Measurements from ENCODE around the gene UBE2I. TPM values are rescaled to one million over a fixed set of nuclear protein-coding genes. Genes with fewer than 3 reads are reported as not detected.
A peak's percentile ranks its signal among the peaks of the same experiment; 100 is the strongest.

The UBE2I gene
- total RNA-seq, 2 donors from 2014 or later: 58.2 to 110 TPM

DNA sequence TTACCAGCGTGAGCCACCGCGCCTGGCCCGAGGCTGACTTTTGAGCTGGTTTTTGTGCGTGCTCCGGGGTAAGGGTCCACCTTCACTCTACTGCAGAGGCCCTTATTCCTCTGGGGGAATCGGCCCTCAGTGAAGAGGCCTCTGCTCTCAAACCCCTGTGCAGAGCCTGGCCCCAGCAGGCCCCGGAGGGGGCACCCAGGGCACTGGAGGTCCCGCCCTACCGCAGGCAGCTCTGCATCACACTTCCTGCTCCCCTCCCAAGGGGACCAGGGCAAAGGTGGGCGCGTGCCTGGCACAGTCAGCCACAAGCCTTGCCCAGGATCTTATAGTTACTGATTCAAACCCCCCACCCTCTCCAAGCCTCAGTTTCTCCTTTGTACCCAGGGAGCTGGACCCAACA, 3.6 kb upstream of the UBE2I start:
- Histone ChIP-seq H3K9me3 (no peaks in the 10 kb centered on the region), H3K36me3 (no peaks in the 10 kb centered on the region), H3K27ac (no peak overlapping the region), H3K27me3 (replicated peaks; ENCODE audit: insufficient read depth) (no peaks in the 10 kb centered on the region), H3K4me3 (no peak overlapping the region), H3K4me1 (replicated peaks) (no peaks in the 10 kb centered on the region)
- TF ChIP-seq POLR2AphosphoS5 (IDR thresholded peaks at IDR 0.05): no peak
- TF ChIP-seq POLR2A (IDR thresholded peaks at IDR 0.05): no peak
- TF ChIP-seq, protein P1, sequence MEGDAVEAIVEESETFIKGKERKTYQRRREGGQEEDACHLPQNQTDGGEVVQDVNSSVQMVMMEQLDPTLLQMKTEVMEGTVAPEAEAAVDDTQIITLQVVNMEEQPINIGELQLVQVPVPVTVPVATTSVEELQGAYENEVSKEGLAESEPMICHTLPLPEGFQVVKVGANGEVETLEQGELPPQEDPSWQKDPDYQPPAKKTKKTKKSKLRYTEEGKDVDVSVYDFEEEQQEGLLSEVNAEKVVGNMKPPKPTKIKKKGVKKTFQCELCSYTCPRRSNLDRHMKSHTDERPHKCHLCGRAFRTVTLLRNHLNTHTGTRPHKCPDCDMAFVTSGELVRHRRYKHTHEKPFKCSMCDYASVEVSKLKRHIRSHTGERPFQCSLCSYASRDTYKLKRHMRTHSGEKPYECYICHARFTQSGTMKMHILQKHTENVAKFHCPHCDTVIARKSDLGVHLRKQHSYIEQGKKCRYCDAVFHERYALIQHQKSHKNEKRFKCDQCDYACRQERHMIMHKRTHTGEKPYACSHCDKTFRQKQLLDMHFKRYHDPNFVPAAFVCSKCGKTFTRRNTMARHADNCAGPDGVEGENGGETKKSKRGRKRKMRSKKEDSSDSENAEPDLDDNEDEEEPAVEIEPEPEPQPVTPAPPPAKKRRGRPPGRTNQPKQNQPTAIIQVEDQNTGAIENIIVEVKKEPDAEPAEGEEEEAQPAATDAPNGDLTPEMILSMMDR (IDR thresholded peaks at IDR 0.05): no peak
- WGBS: 74% methylated on average over 12 of the region's 12 CpGs
- DNase-seq (ENCODE audit: low spot score): no peak
- intact Hi-C loops (cut with DNase I): loop anchor here (5.0 to 10.0 kb wide), 2 partner anchors 59 to 116 kb away; partner anchors contain the start of gene UQCC4

DNA sequence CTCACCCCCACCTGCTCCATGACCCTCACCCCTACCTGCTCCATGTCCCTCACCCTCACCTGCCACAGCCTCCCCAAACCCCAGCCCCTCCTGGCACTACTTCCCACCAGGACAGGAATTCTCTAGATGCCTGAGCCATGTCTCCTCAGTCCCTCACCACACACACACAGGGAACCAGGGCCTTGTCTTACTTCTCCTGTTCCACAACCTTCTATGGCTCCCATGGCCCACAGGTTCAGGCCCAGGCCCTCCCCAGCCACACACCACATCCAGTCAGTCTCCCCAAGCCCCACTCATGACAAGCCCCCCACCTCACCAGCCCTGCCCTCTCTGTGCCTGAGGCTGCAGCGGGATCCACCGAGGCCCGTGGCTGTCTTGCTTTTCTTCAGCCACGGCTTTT, 3.1 kb upstream of the UBE2I start:
- intact Hi-C loops (cut with DNase I): loop anchor here (5.0 to 10.0 kb wide), 2 partner anchors 58 to 116 kb away; partner anchors contain the start of gene UQCC4

DNA sequence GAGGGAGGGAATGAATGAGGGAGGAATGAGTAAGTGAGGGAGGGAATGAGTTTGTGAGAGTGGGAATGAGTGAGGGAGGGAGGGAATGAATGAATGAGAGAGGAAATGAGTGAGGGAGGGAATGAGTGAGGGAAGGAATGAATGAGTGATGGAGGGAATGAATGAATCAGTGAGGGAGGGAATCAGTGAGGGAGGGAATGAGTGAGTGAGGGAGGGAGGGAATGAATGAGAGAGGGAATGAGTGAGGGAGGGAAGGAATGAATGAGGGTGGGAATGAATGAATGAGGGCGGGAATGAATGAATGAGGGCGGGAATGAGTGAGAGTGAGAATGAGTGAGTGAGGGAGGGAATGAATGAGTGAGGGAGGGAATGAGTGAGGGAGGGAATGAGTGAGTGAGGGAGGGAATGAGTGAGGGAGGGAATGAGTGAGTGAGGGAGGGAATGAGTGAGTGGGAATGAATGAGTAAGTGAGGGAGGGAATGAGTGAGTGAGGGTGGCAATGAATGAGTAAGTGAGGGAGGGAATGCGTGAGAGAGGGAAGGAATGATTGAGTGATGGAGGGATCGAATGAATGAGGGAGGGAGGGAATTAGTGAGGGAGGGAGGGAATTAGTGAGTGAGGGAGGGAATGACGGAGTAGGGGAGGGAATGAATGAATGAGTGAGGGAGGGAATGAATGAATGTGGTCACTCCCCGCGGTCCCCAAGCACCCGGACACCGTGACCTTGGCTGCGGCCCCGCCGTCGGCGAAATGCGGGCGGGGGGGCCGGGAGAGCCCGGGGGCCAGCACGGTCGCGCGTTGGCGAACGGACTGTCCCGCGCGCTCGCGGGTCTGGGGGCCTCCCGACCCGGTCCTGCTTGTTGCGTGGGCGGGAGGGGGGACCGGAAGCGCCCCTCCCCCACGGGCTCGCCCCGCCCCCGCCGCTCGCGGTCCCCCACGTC, 1.1 kb upstream of the UBE2I start:
- no peaks in the 10 kb centered on the region for H3K9me3 ChIP-seq
- 5% methylated on average over 38 of the region's 43 CpGs for WGBS
- no peaks in the 10 kb centered on the region for H3K36me3 ChIP-seq
- peaks cover 15% of the 10 kb centered on the region for H3K4me1 ChIP-seq (replicated peaks)
- DNase-seq (ENCODE audit: low spot score): no peak
- intact Hi-C loops (cut with DNase I): loop anchor here (5.0 to 10.0 kb wide), 2 partner anchors 56 to 114 kb away; partner anchors contain the start of gene UQCC4
- peak overlapping the region; percentile 95 to 96 for H3K27ac ChIP-seq
- H3K4me3 ChIP-seq: peak overlapping the region; percentile 68 to 75
- no peak for TF ChIP-seq POLR2A (IDR thresholded peaks at IDR 0.05)
- TF ChIP-seq, protein P1 (IDR thresholded peaks at IDR 0.05): no peak
- no peak for TF ChIP-seq POLR2AphosphoS5 (IDR thresholded peaks at IDR 0.05)
- H3K27me3 ChIP-seq (replicated peaks; ENCODE audit: insufficient read depth): no peaks in the 10 kb centered on the region

More for the DNA sequence above, 3.1 kb upstream of the UBE2I start:
- Histone ChIP-seq H3K4me3 (no peak overlapping the region), H3K36me3 (no peaks in the 10 kb centered on the region), H3K27ac (no peak overlapping the region), H3K27me3 (replicated peaks; ENCODE audit: insufficient read depth) (no peaks in the 10 kb centered on the region), H3K9me3 (no peaks in the 10 kb centered on the region), H3K4me1 (replicated peaks) (peaks cover 3% of the 10 kb centered on the region)
- 65% methylated on average over 4 of the region's 4 CpGs for WGBS
- no peak for TF ChIP-seq POLR2AphosphoS5 (IDR thresholded peaks at IDR 0.05)
- TF ChIP-seq POLR2A (IDR thresholded peaks at IDR 0.05): no peak
- DNase-seq (ENCODE audit: low spot score): no peak

DNA sequence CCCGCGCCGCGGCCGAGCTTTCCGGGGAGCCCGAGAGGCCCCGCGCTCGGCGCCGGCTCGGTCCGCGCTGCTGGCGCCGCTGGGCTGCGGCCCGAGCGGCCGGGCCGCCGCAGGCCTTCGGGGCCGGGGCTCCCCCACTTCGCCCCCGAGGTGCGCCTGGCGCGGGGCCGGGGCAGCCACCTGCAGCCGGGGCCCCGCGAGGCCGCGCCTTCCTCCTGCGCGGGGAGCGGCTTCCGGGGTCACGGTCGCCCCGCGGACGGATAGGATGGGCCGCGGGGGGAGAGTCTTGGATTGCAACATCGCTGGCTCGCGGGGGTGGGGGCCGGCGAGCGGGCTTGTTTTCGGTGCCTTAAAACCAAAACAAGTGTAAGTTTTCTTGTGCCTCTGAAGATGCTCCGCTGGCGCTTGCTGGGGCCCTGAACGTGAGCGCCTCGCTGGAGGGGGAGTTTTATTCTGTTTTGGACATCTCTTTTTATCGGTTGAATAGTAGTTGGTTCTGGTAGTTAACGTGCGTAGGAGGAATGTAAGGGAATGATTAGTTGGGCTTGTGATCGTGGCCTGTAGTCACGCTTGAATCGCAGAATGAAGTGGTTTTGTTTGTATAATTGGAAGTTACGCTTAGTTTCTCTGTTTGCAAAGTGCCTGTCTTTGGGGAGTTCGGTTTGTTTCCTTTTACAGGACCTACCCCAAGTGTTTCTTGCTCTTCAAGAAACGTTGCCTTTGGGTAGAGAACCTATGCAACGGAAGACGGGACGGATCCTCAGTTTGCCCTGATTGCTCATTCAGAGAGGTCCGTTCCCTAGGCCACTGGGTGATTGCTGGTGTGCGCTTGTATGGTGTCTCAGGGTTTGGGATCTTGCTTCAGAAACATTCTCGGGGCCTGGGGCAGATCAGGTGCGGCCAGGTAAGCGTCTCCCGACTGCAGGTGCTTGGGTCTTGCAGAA, 724 bp downstream of the UBE2I start:
- Histone ChIP-seq H3K36me3 (peaks cover 3 to 5% of the 10 kb centered on the region in 2 donors), H3K4me1 (replicated peaks) (peaks cover 19% of the 10 kb centered on the region), H3K4me3 (peak overlapping the region; percentile 68 to 75), H3K9me3 (no peaks in the 10 kb centered on the region), H3K27me3 (replicated peaks; ENCODE audit: insufficient read depth) (no peaks in the 10 kb centered on the region), H3K27ac (peak overlapping the region; percentile 95 to 96)
- TF ChIP-seq POLR2AphosphoS5 (IDR thresholded peaks at IDR 0.05): no peak
- TF ChIP-seq, protein P1 (IDR thresholded peaks at IDR 0.05): no peak
- TF ChIP-seq POLR2A (IDR thresholded peaks at IDR 0.05): no peak
- intact Hi-C loops (cut with DNase I): loop anchor here (5.0 to 10.0 kb wide), 2 partner anchors 55 to 112 kb away; partner anchors contain the start of gene UQCC4
- under 1% methylated on average over 45 of the region's 77 CpGs for WGBS
- no peak for DNase-seq (ENCODE audit: low spot score)

DNA sequence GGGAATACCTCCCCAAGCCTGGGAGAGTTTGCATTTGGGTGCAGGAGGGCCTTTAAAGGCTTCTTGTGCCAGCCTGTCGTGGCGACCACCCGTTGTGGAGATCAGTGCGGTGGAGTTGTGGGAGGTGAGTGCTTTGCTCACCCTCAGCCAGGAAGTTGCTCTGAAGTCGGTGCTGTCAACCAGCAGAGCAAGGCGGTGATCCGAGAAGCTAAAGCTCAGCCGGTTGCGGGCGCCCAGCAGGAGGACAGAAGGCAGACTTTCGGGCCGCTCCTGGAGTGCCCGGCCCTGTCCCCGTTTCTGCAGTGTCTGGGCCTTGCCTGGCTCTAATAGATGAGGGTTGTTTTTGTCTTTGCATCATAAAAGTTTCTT, 1.4 kb downstream of the UBE2I start:
- H3K36me3 ChIP-seq: peaks cover 9 to 11% of the 10 kb centered on the region in 2 donors
- H3K4me3 ChIP-seq: peak overlapping the region; percentile 68 to 75
- WGBS: under 1% methylated on average over 14 of the region's 14 CpGs
- peak overlapping the region in 1 of 2 donors; percentile 95 for H3K27ac ChIP-seq
- no peaks in the 10 kb centered on the region for H3K9me3 ChIP-seq
- intact Hi-C loops (cut with DNase I): no loop called here
- DNase-seq (ENCODE audit: low spot score): no peak
- H3K27me3 ChIP-seq (replicated peaks; ENCODE audit: insufficient read depth): no peaks in the 10 kb centered on the region
- TF ChIP-seq, protein P1 (IDR thresholded peaks at IDR 0.05): no peak
- TF ChIP-seq POLR2A (IDR thresholded peaks at IDR 0.05): no peak
- H3K4me1 ChIP-seq (replicated peaks): peaks cover 19% of the 10 kb centered on the region

Data from prostate gland (tissue), 2 donors.